C4-2B (cell line): Measurements from ENCODE around the gene LRTM1.

Experiments
- H3K27ac ChIP-seq: fragments of 450-650 bp; 2 replicates; pipeline ENCODE4 v1.5.1; 2017
- ZFX ChIP-seq: fragments of 450-650 bp; IDR thresholded peaks from 2 replicates; pipeline ENCODE4 v1.6.1; 2017
- TF ChIP-seq, protein P1 (sequence below): fragments of 450-650 bp; conservative IDR thresholded peaks from 2 replicates; pipeline ENCODE4 v1.5.1; 2017; ENCODE audit warnings: mild to moderate bottlenecking

Gene LRTM1

DNA sequence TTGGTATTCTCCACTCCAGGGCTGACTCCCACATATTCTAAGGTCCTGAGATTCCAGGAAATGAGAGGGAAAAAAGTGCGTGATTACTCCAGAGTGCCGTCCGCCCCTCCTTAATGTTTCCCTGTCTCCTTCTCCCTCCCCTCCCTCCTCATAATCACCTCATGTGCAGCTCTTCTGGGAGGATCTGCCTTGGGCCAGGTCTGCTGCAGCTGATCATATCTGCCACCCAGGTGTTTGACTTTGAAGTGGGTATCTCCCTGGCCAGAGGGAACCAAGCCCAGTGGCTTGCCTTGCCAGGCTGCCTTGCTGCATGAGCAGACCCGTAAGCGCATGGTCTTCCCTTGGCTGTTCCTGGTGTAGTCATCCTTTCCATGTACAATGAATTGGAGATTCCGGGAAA lies 28.1 kb upstream of the LRTM1 start:
- no peak overlapping the region for H3K27ac ChIP-seq
- TF ChIP-seq, protein P1, sequence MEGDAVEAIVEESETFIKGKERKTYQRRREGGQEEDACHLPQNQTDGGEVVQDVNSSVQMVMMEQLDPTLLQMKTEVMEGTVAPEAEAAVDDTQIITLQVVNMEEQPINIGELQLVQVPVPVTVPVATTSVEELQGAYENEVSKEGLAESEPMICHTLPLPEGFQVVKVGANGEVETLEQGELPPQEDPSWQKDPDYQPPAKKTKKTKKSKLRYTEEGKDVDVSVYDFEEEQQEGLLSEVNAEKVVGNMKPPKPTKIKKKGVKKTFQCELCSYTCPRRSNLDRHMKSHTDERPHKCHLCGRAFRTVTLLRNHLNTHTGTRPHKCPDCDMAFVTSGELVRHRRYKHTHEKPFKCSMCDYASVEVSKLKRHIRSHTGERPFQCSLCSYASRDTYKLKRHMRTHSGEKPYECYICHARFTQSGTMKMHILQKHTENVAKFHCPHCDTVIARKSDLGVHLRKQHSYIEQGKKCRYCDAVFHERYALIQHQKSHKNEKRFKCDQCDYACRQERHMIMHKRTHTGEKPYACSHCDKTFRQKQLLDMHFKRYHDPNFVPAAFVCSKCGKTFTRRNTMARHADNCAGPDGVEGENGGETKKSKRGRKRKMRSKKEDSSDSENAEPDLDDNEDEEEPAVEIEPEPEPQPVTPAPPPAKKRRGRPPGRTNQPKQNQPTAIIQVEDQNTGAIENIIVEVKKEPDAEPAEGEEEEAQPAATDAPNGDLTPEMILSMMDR = no peak
- TF ChIP-seq ZFX = no peak

DNA sequence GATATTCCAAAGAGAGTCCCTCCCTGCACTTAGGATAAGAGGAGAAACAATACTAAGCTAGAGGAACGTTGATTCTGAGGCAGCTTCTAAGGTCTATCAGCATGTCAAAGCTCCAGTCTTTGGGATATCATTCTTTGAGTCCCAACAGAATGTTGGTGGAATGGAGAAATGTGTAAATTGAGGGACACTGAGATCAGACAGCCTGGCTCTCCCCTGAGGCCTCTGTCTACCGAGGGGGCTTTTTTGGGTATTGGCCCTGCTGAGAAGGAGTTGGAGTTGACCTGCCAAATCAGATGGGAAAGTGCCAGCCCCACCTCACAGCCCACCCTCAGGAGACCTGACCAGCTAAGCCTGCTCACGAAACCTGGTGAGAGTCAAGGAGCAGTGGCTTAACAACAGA lies 27.6 kb upstream of the LRTM1 start:
- TF ChIP-seq ZFX = no peak
- TF ChIP-seq, protein P1 = no peak
- H3K27ac ChIP-seq = no peak overlapping the region

DNA sequence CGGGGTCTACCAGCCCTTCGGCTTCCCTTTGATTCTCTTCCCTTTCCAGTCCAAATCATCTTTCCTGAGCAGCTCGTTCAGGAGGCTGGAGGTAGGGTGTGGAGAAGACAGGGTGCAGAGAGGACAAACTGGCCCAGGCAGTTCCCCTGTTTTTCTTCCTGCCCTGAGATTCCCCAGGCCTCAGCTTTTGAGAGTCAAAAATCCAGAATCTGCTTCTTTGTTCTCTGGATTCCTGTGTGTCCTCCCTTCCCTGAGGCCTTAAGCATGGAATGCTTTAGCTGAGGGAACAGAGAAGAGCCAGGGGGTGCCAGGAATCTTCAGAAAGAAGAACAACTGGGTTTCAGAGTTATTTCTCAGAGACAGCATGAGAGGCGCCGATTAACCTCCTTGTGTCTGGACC lies 26.7 kb upstream of the LRTM1 start:
- TF ChIP-seq, protein P1 = no peak
- no peak for TF ChIP-seq ZFX
- H3K27ac ChIP-seq = no peak overlapping the region

DNA sequence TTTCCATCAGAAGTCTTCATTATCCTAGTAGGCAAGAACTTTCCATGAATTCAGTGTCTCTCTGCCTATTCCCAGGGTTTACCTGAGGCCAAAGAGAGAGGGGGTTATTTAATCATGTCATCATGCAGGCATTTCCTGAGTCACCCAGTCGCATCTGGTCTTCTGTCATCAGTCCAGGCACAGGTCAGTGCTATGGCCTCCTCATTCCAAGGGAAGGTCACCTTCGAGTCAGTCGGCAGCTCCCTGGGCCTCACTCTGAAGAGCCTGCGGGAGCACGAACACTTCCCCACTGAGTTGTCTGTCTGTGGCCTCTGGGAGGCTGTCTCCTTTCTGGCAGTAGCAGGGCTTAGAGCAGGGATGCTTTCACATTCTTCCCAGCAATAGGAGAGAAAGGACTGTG lies 26.2 kb upstream of the LRTM1 start:
- no peak overlapping the region for H3K27ac ChIP-seq

DNA sequence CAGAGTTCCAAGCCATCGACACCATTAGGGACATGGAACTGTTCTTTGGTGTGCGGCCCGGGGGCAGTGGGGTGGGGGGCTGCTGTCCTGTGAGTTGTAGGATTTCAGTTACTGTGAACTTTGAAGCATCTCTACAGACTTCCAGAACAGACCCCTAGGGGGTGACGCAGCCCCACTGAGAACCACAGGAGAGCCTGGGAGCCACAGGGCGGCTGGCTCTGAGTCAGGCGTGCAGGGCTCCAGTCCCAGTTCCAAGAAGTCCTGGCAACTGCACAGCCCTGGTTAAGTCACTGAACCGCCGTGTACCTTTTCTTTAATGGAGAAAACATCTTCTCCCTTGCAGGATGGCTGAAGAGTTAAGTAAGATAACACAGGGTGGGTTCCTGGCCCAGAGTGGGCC lies 23.5 kb upstream of the LRTM1 start:
- no peak overlapping the region for H3K27ac ChIP-seq
- TF ChIP-seq, protein P1 = peak; percentile 50
- TF ChIP-seq ZFX = no peak

More for the DNA sequence above, 26.2 kb upstream of the LRTM1 start:
- TF ChIP-seq, protein P1 = no peak
- no peak for TF ChIP-seq ZFX

DNA sequence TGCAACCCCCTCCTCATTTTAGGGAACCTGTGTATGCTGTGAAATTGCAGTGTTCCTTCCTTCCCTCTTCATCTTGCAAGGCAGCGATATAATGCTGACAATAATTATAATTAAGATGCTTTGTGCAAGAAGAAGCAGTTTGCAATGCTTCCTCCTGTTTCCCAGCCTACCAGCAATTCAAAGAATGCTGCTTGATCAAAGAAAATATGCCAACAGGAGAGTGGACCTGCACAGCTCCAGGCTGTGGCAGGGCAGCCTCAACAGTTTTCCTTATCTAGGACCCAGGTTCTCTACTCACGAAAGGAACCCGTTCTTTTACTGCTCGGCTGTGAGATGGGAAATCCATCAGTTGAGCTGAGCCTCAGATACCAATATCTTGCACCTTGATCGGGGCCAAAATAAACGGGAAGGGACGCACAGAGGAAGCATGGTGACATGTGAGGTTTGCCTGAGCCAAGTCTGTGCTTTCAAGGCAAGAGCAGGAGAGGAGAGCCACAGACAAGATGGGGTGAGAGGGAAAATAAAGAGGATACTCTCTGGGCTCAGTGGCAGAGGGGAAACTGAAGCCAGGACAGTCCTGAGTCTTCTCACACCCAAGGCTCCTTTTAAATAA lies 22.6 kb upstream of the LRTM1 start:
- TF ChIP-seq, protein P1 = no peak
- TF ChIP-seq ZFX = no peak
- H3K27ac ChIP-seq = no peak overlapping the region

DNA sequence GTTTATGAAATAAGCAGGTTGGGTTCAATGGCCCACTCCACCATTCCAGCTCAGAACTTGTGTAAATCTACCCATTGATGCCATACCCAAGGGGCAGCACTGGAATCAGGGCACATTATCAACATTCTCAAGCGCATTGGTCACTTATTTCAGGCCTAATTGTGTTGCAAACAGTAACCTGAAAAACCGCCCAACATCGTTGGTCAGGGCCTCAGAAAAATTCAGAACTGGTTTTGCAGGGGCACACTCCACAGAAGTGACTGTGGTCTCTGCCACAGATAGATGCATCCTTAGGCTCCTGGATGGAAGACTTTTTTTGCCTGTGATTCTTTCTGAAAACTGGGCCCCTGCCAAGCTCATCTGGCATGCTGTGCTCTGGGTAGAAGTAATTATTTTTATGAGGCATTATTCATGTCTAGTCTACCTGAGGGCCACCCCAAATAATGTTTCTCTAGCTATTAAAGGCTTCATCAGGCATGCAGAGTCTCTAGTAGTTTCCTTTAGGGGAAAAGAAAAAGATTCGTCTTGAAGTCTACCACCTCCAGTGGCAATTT lies 21.7 kb upstream of the LRTM1 start:
- TF ChIP-seq ZFX = no peak
- TF ChIP-seq, protein P1 = no peak
- no peak overlapping the region for H3K27ac ChIP-seq
